Liver (tissue), 3 donors: ENCODE data around the gene PPP1R9A.

ENCODE experiments used
- CTCF ChIP-seq: fragments of 150-350 bp; IDR thresholded peaks from 2 replicates; pipeline ENCODE4 v1.5.1; 2017; ENCODE audit warnings: improper control_type of control experiment, low read depth, low read length; ENCODE audit not compliant: missing input control
- EGR1 ChIP-seq, 2 donors: IDR thresholded peaks; 2 replicates each; pipeline ENCODE4 v1.6.1; 2016 to 2018; ENCODE audit warnings: antibody characterized with exemption in 2 of 2, low read depth in 2 of 2
- FOXA2 ChIP-seq: IDR thresholded peaks from 2 replicates; pipeline ENCODE4 v1.6.1; 2016; ENCODE audit warnings: antibody characterized with exemption
- GABPA ChIP-seq, 2 donors: IDR thresholded peaks in 1 of 2; conservative IDR thresholded peaks in 1 of 2; 2 replicates each; pipeline ENCODE4 v1.6.1; 2016; ENCODE audit warnings: antibody characterized with exemption in 2 of 2, mild to moderate bottlenecking in 1 of 2, moderate library complexity in 1 of 2
- HNF4A ChIP-seq, 2 donors: conservative IDR thresholded peaks; 2 replicates each; pipeline ENCODE4 v1.6.1; 2016; ENCODE audit warnings: antibody characterized with exemption in 2 of 2, mild to moderate bottlenecking in 2 of 2
- JUND ChIP-seq, 2 donors: IDR thresholded peaks; 2 replicates each; pipeline ENCODE4 v1.6.1; 2016; ENCODE audit warnings: antibody characterized with exemption in 2 of 2
- MAX ChIP-seq: IDR thresholded peaks from 2 replicates; pipeline ENCODE4 v1.6.1; 2016; ENCODE audit warnings: antibody characterized with exemption
- NR2F2 ChIP-seq: IDR thresholded peaks from 2 replicates; pipeline ENCODE4 v1.6.1; 2016; ENCODE audit warnings: antibody characterized with exemption
- REST ChIP-seq: IDR thresholded peaks from 2 replicates; pipeline ENCODE4 v1.6.1; 2016; ENCODE audit warnings: antibody characterized with exemption, mild to moderate bottlenecking
- RXRA ChIP-seq, 2 donors: IDR thresholded peaks; 2 replicates each; pipeline ENCODE4 v1.6.1; 2017 to 2018; ENCODE audit warnings: antibody characterized with exemption in 2 of 2, mild to moderate bottlenecking in 1 of 2
- SP1 ChIP-seq: IDR thresholded peaks from 2 replicates; pipeline ENCODE4 v1.6.1; 2018; ENCODE audit warnings: antibody characterized with exemption, mild to moderate bottlenecking
- TAF1 ChIP-seq: conservative IDR thresholded peaks from 2 replicates; pipeline ENCODE4 v1.6.1; 2016; ENCODE audit warnings: antibody characterized with exemption, mild to moderate bottlenecking
- ZBTB33 ChIP-seq: IDR thresholded peaks from 2 replicates; pipeline ENCODE4 v1.6.1; 2016; ENCODE audit warnings: antibody characterized with exemption
- donor health status: healthy.
- donor health status: healthy.

GRCh38 chr7:94912085-94912484 is 4.7 kb downstream of the PPP1R9A start:
- TF ChIP-seq CTCF (no peak), ZBTB33 (no peak), EGR1 (IDR thresholded peaks at IDR 0.05; ENCODE audit: low read depth in 2 of 2) (no peak), REST (no peak), FOXA2 (no peak), RXRA (IDR thresholded peaks at IDR 0.05) (no peak), GABPA (IDR thresholded peaks at IDR 0.05 in 1 of 2, conservative IDR thresholded peaks at IDR 0.05 in 1 of 2) (no peak), HNF4A (conservative IDR thresholded peaks at IDR 0.05) (no peak), NR2F2 (no peak), SP1 (no peak), JUND (IDR thresholded peaks at IDR 0.05) (no peak), MAX (no peak), TAF1 (no peak)
